ENCODE data around the gene RPL31.
"Not testable (repeated sequence)": the region's sequence is repeated elsewhere in the genome, so short reads cannot be mapped to it uniquely, and the experiment has no call there.

RPL31 gene

DNA sequence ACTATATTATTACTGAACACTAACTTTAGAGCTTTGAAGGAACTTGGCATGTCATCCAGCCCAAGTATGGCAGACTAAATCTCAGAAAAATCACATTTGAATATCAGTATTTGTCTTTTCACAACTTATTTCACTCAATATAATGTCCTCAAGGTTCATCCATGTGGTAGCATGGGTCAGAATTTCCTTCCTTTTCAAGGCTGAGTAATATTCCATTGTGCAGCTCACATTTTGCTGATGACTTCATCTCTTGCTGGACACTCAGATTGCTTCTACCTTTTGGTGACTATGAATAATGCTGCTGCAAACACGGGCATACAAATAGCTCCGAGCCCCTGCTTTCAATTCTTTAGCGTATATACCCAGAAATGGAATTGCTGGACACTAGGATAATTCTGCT is 46.7 kb downstream of the RPL31 start:
- no peak overlapping the region for H3K27ac ChIP-seq
- no peak for TF ChIP-seq ZFX (IDR thresholded peaks at IDR 0.05)
- TF ChIP-seq, protein P1, sequence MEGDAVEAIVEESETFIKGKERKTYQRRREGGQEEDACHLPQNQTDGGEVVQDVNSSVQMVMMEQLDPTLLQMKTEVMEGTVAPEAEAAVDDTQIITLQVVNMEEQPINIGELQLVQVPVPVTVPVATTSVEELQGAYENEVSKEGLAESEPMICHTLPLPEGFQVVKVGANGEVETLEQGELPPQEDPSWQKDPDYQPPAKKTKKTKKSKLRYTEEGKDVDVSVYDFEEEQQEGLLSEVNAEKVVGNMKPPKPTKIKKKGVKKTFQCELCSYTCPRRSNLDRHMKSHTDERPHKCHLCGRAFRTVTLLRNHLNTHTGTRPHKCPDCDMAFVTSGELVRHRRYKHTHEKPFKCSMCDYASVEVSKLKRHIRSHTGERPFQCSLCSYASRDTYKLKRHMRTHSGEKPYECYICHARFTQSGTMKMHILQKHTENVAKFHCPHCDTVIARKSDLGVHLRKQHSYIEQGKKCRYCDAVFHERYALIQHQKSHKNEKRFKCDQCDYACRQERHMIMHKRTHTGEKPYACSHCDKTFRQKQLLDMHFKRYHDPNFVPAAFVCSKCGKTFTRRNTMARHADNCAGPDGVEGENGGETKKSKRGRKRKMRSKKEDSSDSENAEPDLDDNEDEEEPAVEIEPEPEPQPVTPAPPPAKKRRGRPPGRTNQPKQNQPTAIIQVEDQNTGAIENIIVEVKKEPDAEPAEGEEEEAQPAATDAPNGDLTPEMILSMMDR (conservative IDR thresholded peaks at IDR 0.05), result no peak

DNA sequence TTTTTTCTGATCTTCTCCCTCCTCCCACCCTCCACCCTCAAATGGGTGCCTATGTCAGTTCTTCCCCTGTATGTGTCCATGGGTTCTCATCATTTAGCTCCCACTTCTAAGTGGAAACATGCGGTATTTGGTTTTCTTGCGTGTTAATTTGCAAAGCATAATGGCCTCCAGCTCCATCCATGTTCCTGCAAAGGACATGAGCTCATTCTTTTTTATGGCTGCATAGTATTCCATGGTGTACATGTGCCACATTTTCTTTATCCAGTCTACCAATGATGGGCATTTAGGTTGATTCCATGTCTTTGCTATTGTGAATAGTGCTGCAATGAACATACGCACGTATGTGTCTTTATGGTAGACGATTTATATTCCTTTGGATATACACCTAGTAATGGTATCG is 48.8 kb downstream of the RPL31 start:
- not testable (repeated sequence) for H3K27ac ChIP-seq

DNA sequence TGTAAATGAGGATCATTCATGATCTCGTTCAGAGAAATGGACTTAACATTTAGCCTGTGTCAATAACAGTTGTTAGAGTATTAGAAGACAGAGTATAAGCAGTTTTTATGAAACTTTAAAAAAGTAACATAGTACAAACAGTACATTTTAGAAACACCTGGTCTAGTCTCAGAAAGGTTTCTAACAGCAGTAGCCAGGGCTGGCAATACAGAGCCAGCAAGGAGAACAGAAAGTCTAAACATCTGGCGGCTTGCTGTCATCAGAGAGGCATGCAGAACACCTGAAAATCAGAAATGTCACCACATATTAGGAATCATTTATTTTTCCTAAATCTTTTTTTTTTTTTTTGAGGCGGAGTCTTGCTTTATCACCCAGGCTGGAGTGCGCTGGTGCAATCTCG is 50.1 kb downstream of the RPL31 start:
- H3K27ac ChIP-seq, result no peak overlapping the region
- TF ChIP-seq, protein P1 (conservative IDR thresholded peaks at IDR 0.05), result no peak
- TF ChIP-seq ZFX (IDR thresholded peaks at IDR 0.05), result no peak

DNA sequence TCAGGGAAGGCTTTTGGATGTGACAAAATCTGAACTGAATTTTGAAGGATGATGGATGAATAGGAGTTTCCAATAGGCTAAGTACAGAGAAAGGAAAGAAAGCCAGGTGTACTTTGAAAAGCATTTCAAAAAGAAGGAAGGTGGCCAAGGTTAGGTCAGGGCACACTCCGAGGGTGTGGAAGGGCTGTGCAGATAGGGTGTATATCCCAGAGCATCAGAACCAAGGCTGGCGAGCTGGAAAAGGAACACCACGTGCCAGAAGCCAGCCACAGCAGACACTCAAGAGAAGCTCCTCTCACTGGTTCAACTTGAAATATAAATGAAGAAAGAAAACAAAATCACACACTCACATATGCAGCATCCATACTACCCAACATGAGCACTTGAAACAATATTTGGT is 51.0 kb downstream of the RPL31 start:
- TF ChIP-seq ZFX (IDR thresholded peaks at IDR 0.05), result no peak
- TF ChIP-seq, protein P1 (conservative IDR thresholded peaks at IDR 0.05), result no peak
- H3K27ac ChIP-seq, result no peak overlapping the region

Measured in C4-2B (cell line).